PC-3 (cell line): ENCODE data around the gene ZNF593OS. TPM values are rescaled to one million over a fixed set of nuclear protein-coding genes. Genes with fewer than 3 reads are reported as not detected.

Source experiments
- ATAC-seq: fragments of 200-7000 bp; cut with Tn5 transposase; 2 replicates; pipeline ENCODE4 v1.9.1; 2020; ENCODE audit warnings: mild to moderate bottlenecking, moderate library complexity
- BruUV-seq: library from RNA; stranded (reverse); fragments of 400-500 nt; replicated peaks from 2 replicates; lab custom pipeline; 2021; lab: Mats Ljungman, UMichigan
- CTCF ChIA-PET: fragments of 300-600 bp; sonication (Branson Sonifier 250); formaldehyde crosslinking; loops from one replicate; lab custom pipeline; 2022; ENCODE audit warnings: antibody characterized with exemption; lab: Charles Lee
- POLR2A ChIA-PET: fragments of 300-600 bp; sonication (Branson Sonifier 250); formaldehyde crosslinking; loops from one replicate; lab custom pipeline; 2022; ENCODE audit warnings: antibody characterized with exemption; ENCODE audit not compliant: unreplicated experiment; lab: Charles Lee
- DNase-seq: peaks from one replicate; pipeline ENCODE4 v3.0.0-alpha.2; 2015
- H2AFZ ChIP-seq: fragments of 300-600 bp; sonication (generic); 2 replicates; pipeline ENCODE4 v1.6.0; 2016; ENCODE audit warnings: antibody characterized with exemption, low read length
- H3F3A ChIP-seq: fragments of 300-600 bp; sonication (generic); one replicate; pipeline ENCODE4 v1.6.0; 2017; ENCODE audit warnings: antibody characterized with exemption, low read length, control low read depth, mild to moderate bottlenecking; ENCODE audit not compliant: unreplicated experiment
- H3K27ac ChIP-seq: fragments of 300-600 bp; sonication (generic); 2 replicates; pipeline ENCODE4 v1.5.1; 2016; ENCODE audit warnings: mild to moderate bottlenecking, low read length
- H3K27me3 ChIP-seq: fragments of 300-600 bp; sonication (generic); 2 replicates; pipeline ENCODE4 v1.6.1; 2016; ENCODE audit warnings: low read length, mixed read lengths
- H3K36me3 ChIP-seq: fragments of 300-600 bp; sonication (generic); 2 replicates; pipeline ENCODE4 v1.6.1; 2016; ENCODE audit warnings: low read depth, mixed run types, low read length, mixed read lengths
- H3K4me1 ChIP-seq: fragments of 300-600 bp; sonication (generic); 2 replicates; pipeline ENCODE4 v1.5.1; 2016; ENCODE audit warnings: low read length; ENCODE audit not compliant: insufficient read depth
- H3K4me2 ChIP-seq: fragments of 300-600 bp; sonication (generic); 2 replicates; pipeline ENCODE4 v1.6.0; 2016; ENCODE audit warnings: low read length
- H3K4me3 ChIP-seq: fragments of 300-600 bp; sonication (generic); 2 replicates; pipeline ENCODE4 v1.5.1; 2016; ENCODE audit warnings: mild to moderate bottlenecking, low read length, mixed read lengths
- H3K79me2 ChIP-seq: fragments of 300-600 bp; sonication (generic); 2 replicates; pipeline ENCODE4 v1.6.1; 2017; ENCODE audit warnings: low read length, mixed read lengths
- H3K9ac ChIP-seq: fragments of 300-600 bp; sonication (generic); 2 replicates; pipeline ENCODE4 v1.6.0; 2016; ENCODE audit warnings: mild to moderate bottlenecking, low read length
- H3K9me2 ChIP-seq: fragments of 300-600 bp; sonication (generic); replicated peaks from 2 replicates; pipeline ENCODE4 v1.6.1; 2016; ENCODE audit warnings: mixed run types, low read length, mixed read lengths
- H3K9me3 ChIP-seq: fragments of 300-600 bp; sonication (generic); 2 replicates; pipeline ENCODE4 v1.6.1; 2016; ENCODE audit warnings: low read length, mixed read lengths
- H4K20me1 ChIP-seq: fragments of 300-600 bp; sonication (generic); 2 replicates; pipeline ENCODE4 v1.6.1; 2016; ENCODE audit warnings: low read length, mixed read lengths
- EZH2 ChIP-seq: fragments of 300-600 bp; sonication (generic); IDR thresholded peaks from one replicate; pipeline ENCODE4 v1.6.1; 2017; ENCODE audit warnings: antibody characterized with exemption, mild to moderate bottlenecking, low read length; ENCODE audit not compliant: unreplicated experiment
- EZH2phosphoT487 ChIP-seq: fragments of 300-600 bp; sonication (generic); IDR thresholded peaks from 2 replicates; pipeline ENCODE4 v1.6.1; 2018; ENCODE audit warnings: mild to moderate bottlenecking, antibody characterized with exemption, low read length, borderline replicate concordance
- intact Hi-C: fragments of 100-400 bp; cut with micrococcal nuclease; formaldehyde crosslinking; loops from 2 replicates; pipeline ENCODE4 v1.9.0; 2023
- total RNA-seq: library from RNA; depleted of rRNA; stranded (reverse); fragments of >200 nt; gene quantifications from 2 replicates; pipeline ENCODE4 v1.2.3, GENCODE V29; 2014
- TF ChIP-seq, protein P1 (sequence below): fragments of 300-600 bp; sonication (generic); conservative IDR thresholded peaks from 2 replicates; pipeline ENCODE4 v1.5.1; 2017; ENCODE audit warnings: antibody characterized with exemption, low read depth, mild to moderate bottlenecking, low read length

ZNF593OS gene
- total RNA-seq, 1 experiment from 2014 or later, result not detected

DNA sequence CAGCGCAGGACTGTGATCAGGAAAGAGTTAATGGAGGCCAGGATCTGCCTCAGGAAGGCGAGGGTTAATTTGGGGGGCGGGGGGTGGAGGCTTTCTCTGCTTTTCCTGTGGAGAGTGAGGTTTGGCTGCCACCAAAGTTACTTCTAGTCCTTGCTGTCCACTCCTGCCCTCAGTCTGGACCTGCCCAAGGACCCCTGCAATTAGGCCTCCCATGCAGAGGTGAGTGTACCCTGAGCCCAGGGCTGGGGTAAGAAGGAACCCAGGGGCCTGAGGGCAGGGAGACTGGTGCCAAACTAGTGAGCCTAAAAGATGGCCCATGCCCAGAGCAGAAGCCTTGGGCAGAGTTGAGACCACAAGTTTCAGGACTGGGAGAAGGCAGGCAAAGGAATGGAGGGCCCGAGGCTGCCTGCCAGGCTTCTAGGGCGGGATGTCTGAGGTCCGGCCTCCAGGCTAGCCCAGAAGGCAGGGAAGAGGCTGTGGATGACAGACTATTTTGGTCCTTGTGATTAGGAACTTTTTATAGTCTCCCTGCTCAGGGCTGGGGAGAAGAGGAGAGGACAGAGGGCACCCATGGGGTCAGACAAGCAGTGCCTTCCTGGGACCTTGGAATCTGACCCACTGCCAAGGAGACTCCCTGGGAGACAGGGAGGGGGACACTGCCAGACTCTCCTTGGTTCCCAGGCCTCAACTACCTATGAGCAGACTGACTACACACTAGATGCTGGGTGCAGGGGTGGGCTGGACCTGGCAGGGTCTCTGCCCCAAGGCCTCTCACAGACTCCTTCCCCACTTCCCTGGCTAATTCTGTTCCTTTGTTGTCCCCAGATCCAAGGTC, 12.5 kb downstream of the ZNF593OS start, which contains the start of gene FAM110D:
TSS of gene FAM110D (plus strand) at position 172 of the 835 bp plus-strand sequence. CDS start 2,213 bp downstream, outside the sequence.
- Histone ChIP-seq H4K20me1 (no peaks in the 10 kb centered on the region), H3K9me2 (no peaks in the 10 kb centered on the region), H2AFZ (no peak within 1 kb of the TSS), H3K27me3 (no peaks in the 10 kb centered on the region), H3K36me3 (no peaks in the 10 kb centered on the region), H3F3A (no peaks in the 10 kb centered on the region), H3K79me2 (no peaks in the 10 kb centered on the region), H3K9ac (no peak within 1 kb of the TSS), H3K27ac (no peak within 1 kb of the TSS), H3K4me1 (peaks cover 9% of the 10 kb centered on the region), H3K4me3 (no peak within 1 kb of the TSS), H3K9me3 (no peaks in the 10 kb centered on the region), H3K4me2 (no peak within 1 kb of the TSS)
- no TSS peak for BruUV-seq
- intact Hi-C loops, result no loop called here
- ATAC-seq (no peak), DNase-seq (no peak)
- TF ChIP-seq, protein P1, sequence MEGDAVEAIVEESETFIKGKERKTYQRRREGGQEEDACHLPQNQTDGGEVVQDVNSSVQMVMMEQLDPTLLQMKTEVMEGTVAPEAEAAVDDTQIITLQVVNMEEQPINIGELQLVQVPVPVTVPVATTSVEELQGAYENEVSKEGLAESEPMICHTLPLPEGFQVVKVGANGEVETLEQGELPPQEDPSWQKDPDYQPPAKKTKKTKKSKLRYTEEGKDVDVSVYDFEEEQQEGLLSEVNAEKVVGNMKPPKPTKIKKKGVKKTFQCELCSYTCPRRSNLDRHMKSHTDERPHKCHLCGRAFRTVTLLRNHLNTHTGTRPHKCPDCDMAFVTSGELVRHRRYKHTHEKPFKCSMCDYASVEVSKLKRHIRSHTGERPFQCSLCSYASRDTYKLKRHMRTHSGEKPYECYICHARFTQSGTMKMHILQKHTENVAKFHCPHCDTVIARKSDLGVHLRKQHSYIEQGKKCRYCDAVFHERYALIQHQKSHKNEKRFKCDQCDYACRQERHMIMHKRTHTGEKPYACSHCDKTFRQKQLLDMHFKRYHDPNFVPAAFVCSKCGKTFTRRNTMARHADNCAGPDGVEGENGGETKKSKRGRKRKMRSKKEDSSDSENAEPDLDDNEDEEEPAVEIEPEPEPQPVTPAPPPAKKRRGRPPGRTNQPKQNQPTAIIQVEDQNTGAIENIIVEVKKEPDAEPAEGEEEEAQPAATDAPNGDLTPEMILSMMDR, result no peak
- TF ChIP-seq EZH2phosphoT487 (no peak), EZH2 (no peak)
- ChIA-PET POLR2A (no interaction called here), CTCF (no interaction called here)

DNA sequence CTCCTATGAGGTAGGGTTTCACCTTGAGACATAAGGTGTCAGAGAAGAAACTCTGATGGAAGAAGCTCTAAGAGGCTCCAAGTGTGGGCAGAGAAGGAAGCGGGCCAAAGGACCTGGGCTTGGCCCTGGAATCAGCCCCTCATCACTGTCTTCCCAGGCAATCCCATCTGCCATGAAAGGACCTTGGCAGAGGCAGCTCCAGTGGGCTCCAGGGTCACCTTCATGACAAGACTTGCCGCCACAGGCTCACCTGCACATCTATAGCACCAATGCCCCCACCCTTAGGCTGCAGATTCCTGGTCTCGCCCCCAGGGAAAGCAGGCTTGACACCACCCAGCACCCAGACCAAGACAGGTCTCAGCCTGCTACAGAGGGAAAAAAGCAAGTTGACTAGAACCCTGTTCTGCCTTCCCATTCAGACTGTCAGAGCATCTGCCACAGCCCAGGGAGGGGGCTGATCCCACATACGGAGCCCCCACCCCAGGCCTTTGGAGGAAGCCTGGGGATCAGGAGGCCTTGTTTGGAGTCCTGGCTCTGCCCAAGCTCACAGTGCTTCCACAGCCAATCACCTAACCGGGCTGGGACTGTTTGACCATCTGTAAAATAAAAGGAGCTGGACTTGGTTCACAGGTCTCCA, 13.2 kb downstream of the ZNF593OS start:
- no peaks in the 10 kb centered on the region for H3K27me3 ChIP-seq
- intact Hi-C loops, result no loop called here

More for the DNA sequence above, 13.2 kb downstream of the ZNF593OS start:
- DNase-seq (no peak), ATAC-seq (no peak)
- H3F3A ChIP-seq, result no peaks in the 10 kb centered on the region
- peaks cover 9% of the 10 kb centered on the region for H3K4me1 ChIP-seq
- H3K4me2 ChIP-seq, result no peak overlapping the region
- POLR2A ChIA-PET, result no interaction called here
- no peaks in the 10 kb centered on the region for H3K9me3 ChIP-seq
- no peak overlapping the region for H3K27ac ChIP-seq
- H3K4me3 ChIP-seq, result no peak overlapping the region
- no peaks in the 10 kb centered on the region for H3K9me2 ChIP-seq
- no peaks in the 10 kb centered on the region for H3K36me3 ChIP-seq
- H2AFZ ChIP-seq, result no peak overlapping the region
- no peaks in the 10 kb centered on the region for H3K79me2 ChIP-seq
- CTCF ChIA-PET, result no interaction called here
- TF ChIP-seq, protein P1, result no peak
- TF ChIP-seq EZH2 (no peak), EZH2phosphoT487 (no peak)
- BruUV-seq, result no TSS peak
- no peak overlapping the region for H3K9ac ChIP-seq
- no peaks in the 10 kb centered on the region for H4K20me1 ChIP-seq
